SU-DHL-6 (cell line): ENCODE data around the gene SHISA7.

Experiments used
- H2AFZ ChIP-seq: fragments of 200-600 bp; sonication (generic); 2 replicates; pipeline ENCODE4 v1.6.1; 2014; ENCODE audit warnings: low read depth, mild to moderate bottlenecking, moderate library complexity, mixed read lengths, antibody characterized with exemption, low read length; ENCODE audit not compliant: severe bottlenecking
- H3F3A ChIP-seq: fragments of 200-600 bp; shearing (Covaris generic); 2 replicates; pipeline ENCODE4 v1.6.0; 2016; ENCODE audit warnings: antibody characterized with exemption, mild to moderate bottlenecking; ENCODE audit not compliant: insufficient read depth
- H3K27ac ChIP-seq: fragments of 200-600 bp; sonication (generic); 2 replicates; pipeline ENCODE4 v1.5.1; 2016; ENCODE audit warnings: low read depth, mild to moderate bottlenecking, low read length, moderate library complexity, mixed read lengths
- H3K27me3 ChIP-seq: fragments of 200-600 bp; sonication (generic), shearing (Covaris generic); 2 replicates; pipeline ENCODE4 v1.6.0; 2014; ENCODE audit warnings: mild to moderate bottlenecking, low read length
- H3K36me3 ChIP-seq: fragments of 200-600 bp; sonication (generic); 2 replicates; pipeline ENCODE4 v1.6.1; 2014; ENCODE audit warnings: mild to moderate bottlenecking, low read length, mixed read lengths
- H3K4me2 ChIP-seq: fragments of 300-600, 200-600 bp; shearing (Covaris generic), sonication (generic); 2 replicates; pipeline ENCODE4 v1.6.0; 2014; ENCODE audit warnings: low read length, low read depth, mild to moderate bottlenecking; ENCODE audit not compliant: poor library complexity, severe bottlenecking
- H3K4me3 ChIP-seq: fragments of 200-600 bp; sonication (generic); 2 replicates; pipeline ENCODE4 v1.5.1; 2014; ENCODE audit warnings: antibody characterized with exemption, low read length, mild to moderate bottlenecking, mixed read lengths; ENCODE audit not compliant: insufficient read depth, poor library complexity, severe bottlenecking
- H3K79me2 ChIP-seq: fragments of 200-600 bp; sonication (generic); 2 replicates; pipeline ENCODE4 v1.6.1; 2014; ENCODE audit warnings: mild to moderate bottlenecking, low read length, moderate library complexity; ENCODE audit not compliant: insufficient read depth
- H3K9ac ChIP-seq: fragments of 200-600 bp; sonication (generic); 2 replicates; pipeline ENCODE4 v1.7.0; 2014; ENCODE audit warnings: mild to moderate bottlenecking, low read length
- H3K9me2 ChIP-seq: fragments of 200-600 bp; sonication (generic); replicated peaks from 2 replicates; pipeline ENCODE4 v1.6.1; 2014; ENCODE audit warnings: low read length; ENCODE audit not compliant: insufficient read depth
- H3K9me3 ChIP-seq: fragments of 200-600 bp; sonication (generic); 2 replicates; pipeline ENCODE4 v1.6.1; 2014; ENCODE audit warnings: low read length, mixed read lengths; ENCODE audit not compliant: insufficient read depth
- H4K20me1 ChIP-seq: fragments of 200-600 bp; sonication (generic); 2 replicates; pipeline ENCODE4 v1.6.1; 2014; ENCODE audit warnings: low read depth, mild to moderate bottlenecking, antibody characterized with exemption, low read length, moderate library complexity, mixed read lengths
- EZH2phosphoT487 ChIP-seq: fragments of 200-600 bp; sonication (generic), shearing (Covaris generic); conservative IDR thresholded peaks from 2 replicates; pipeline ENCODE4 v1.6.1; 2018; ENCODE audit warnings: mild to moderate bottlenecking, antibody characterized with exemption, low read length, moderate library complexity, mixed read lengths
- TF ChIP-seq, protein P1 (sequence below): fragments of 200-600 bp; sonication (generic); IDR thresholded peaks from one replicate; pipeline ENCODE4 v1.5.1; 2017; ENCODE audit warnings: antibody characterized with exemption, mild to moderate bottlenecking, low read length, moderate library complexity; ENCODE audit not compliant: insufficient read depth, poor library complexity, severe bottlenecking

SHISA7 gene

DNA sequence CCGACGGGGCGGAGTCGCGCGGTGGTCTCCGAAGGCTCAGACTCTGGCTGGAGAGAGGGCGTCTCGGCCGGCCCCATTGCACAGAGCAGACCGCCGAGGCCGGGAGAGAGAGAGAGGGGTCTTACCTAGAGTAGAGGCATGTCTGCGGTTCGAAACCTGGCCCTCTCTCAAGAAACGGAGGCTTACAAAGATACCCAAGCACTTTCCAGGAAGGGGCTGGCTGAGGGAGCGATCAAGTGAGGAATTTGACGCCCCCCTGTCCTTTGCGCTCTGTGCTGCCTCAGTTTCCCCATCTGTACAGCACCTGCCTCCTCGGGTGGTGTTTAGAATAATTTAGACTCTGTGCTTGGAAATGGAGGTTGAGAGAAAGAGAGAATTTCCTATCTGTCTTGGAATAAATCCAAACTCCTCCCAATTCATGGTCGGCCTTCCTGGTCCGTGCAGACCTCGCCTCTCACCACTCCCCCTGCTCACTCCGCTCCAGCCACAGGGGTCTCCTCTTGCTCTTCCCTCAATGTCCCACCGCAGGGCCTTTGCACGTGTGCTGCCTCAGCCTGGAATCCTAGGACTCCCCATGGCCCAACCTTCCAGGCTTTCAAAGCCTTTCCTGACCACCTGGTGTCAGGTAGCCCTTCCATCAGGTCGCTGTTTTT is 19.0 kb upstream of the SHISA7 start:
- no peaks in the 10 kb centered on the region for H4K20me1 ChIP-seq

DNA sequence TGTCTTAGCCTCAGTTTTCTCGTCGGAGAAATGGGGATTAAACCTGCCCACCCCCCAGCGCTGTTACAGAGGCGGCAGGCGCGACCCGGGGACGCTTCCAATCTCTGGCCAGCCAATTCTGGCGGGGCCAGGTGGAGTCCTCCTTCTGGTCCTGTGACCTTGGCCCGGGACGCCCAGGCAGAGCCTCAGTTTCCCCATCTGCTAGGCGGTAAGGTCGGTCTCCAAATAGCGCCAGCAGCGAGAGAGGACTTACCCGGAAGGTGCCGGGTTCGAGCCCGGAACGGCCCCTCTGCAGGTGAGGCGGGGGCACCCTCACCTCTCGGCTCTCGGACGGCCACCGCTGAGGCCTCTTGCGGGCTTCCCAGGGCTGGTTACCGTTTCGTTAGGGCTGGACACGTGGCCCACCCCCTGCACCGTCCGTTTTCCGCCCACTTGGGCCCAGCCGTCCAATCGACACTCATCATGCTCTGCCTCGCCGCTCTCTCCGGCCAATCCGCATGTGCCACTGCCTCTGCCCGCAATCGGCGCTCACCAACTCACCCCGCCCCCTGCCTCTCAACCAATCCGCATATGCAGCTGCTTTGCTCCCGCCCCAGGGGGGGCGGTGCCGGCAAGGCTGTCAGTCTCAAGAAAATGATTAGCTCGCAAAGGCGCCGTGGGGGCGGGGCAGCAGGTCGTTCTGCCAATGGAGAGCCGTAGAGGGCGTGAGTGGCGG is 18.3 kb upstream of the SHISA7 start, which contains the start of gene ISOC2:
TSS of gene ISOC2 (minus strand) at position 384 of the 715 bp plus-strand sequence. CDS start 5,156 bp downstream, outside the sequence.
- H3K9ac ChIP-seq, result peak within 1 kb of the TSS; percentile 89
- H3K9me3 ChIP-seq, result no peaks in the 10 kb centered on the region
- H3K4me2 ChIP-seq, result peak within 1 kb of the TSS; percentile 87
- peak within 1 kb of the TSS; percentile 87 for H2AFZ ChIP-seq
- peaks cover 9% of the 10 kb centered on the region; the same call in 1 of the 2 replicates for H3F3A ChIP-seq
- peak within 1 kb of the TSS; percentile 80 for H3K27ac ChIP-seq
- no peaks in the 10 kb centered on the region for H4K20me1 ChIP-seq
- TF ChIP-seq EZH2phosphoT487, result no peak
- TF ChIP-seq, protein P1, sequence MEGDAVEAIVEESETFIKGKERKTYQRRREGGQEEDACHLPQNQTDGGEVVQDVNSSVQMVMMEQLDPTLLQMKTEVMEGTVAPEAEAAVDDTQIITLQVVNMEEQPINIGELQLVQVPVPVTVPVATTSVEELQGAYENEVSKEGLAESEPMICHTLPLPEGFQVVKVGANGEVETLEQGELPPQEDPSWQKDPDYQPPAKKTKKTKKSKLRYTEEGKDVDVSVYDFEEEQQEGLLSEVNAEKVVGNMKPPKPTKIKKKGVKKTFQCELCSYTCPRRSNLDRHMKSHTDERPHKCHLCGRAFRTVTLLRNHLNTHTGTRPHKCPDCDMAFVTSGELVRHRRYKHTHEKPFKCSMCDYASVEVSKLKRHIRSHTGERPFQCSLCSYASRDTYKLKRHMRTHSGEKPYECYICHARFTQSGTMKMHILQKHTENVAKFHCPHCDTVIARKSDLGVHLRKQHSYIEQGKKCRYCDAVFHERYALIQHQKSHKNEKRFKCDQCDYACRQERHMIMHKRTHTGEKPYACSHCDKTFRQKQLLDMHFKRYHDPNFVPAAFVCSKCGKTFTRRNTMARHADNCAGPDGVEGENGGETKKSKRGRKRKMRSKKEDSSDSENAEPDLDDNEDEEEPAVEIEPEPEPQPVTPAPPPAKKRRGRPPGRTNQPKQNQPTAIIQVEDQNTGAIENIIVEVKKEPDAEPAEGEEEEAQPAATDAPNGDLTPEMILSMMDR, result no peak
- H3K27me3 ChIP-seq, result no peaks in the 10 kb centered on the region
- no peaks in the 10 kb centered on the region for H3K9me2 ChIP-seq
- H3K79me2 ChIP-seq, result peaks cover 9% of the 10 kb centered on the region; the same call in 1 of the 2 replicates
- H3K4me3 ChIP-seq, result peak within 1 kb of the TSS; percentile 93
- no peaks in the 10 kb centered on the region for H3K36me3 ChIP-seq

More for the DNA sequence above, 19.0 kb upstream of the SHISA7 start:
- no peak overlapping the region for H3K27ac ChIP-seq
- peak overlapping the region; percentile 87 for H3K4me2 ChIP-seq
- H3K27me3 ChIP-seq, result no peaks in the 10 kb centered on the region
- peak overlapping the region; percentile 87 for H2AFZ ChIP-seq
- H3K79me2 ChIP-seq, result peaks cover 9% of the 10 kb centered on the region; the same call in 1 of the 2 replicates
- peak overlapping the region; percentile 64 for H3K4me3 ChIP-seq
- TF ChIP-seq EZH2phosphoT487, result no peak
- TF ChIP-seq, protein P1, result no peak
- no peaks in the 10 kb centered on the region for H3K9me2 ChIP-seq
- peak overlapping the region; percentile 63 for H3K9ac ChIP-seq
- H3K36me3 ChIP-seq, result no peaks in the 10 kb centered on the region
- H3F3A ChIP-seq, result peaks cover 9% of the 10 kb centered on the region; the same call in 1 of the 2 replicates
- no peaks in the 10 kb centered on the region for H3K9me3 ChIP-seq

DNA sequence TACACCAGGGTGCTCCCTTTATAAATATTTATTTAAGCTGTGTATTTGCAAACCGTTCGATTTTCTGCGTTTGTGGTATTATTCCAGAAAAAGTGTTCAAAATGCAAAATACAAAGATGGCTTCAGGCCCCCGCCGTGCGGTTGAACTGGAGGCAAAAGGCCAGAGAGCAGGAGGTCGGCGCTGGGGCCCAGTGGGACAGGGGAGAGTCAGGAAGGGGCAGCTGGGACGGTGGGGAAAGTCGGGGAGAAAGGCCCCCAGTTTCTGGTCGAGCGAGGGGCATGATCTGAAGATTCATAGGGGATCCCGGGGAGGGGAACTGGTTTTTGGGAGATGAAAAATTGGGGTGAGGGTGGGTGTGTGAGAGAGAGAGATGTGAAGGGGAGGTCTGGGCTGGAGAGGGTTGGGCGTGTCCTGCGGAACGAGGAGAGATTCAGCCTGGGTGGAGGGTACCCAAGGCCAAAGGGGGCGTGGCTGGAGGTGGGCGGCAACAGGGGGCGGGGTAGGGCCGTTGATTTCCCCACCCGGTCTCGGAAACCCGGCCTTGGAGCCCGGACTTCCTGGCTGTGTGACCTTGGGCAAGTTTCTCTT is 17.7 kb upstream of the SHISA7 start:
- Histone ChIP-seq H3K79me2 (peaks cover 9% of the 10 kb centered on the region; the same call in 1 of the 2 replicates), H3K4me3 (peak overlapping the region; percentile 93), H3K27ac (peak overlapping the region; percentile 80), H3K27me3 (no peaks in the 10 kb centered on the region), H2AFZ (peak overlapping the region; percentile 63), H3K9ac (peak overlapping the region; percentile 89), H4K20me1 (no peaks in the 10 kb centered on the region), H3K9me3 (no peaks in the 10 kb centered on the region), H3K9me2 (no peaks in the 10 kb centered on the region), H3K4me2 (peak overlapping the region; percentile 87), H3K36me3 (no peaks in the 10 kb centered on the region), H3F3A (peaks cover 9% of the 10 kb centered on the region; the same call in 1 of the 2 replicates)
- TF ChIP-seq, protein P1, result no peak
- no peak for TF ChIP-seq EZH2phosphoT487
